Gastroesophageal sphincter (tissue), 4 donors: ENCODE measurements around the gene SLC25A20. TPM values are rescaled to one million over a fixed set of nuclear protein-coding genes. Genes with fewer than 3 reads are reported as not detected.

Experiments used
- ATAC-seq: fragments of 150-250 bp; one replicate; pipeline ENCODE4 v1.9.1; 2016; ENCODE audit warnings: mild to moderate bottlenecking, moderate library complexity
- H3K27ac ChIP-seq, 4 donors: fragments of 200-600 bp; sonication (generic) in 3 of 4; 1 replicate in 3 of 4; 2 replicates in 1 of 4; pipeline ENCODE4 v1.5.1; 2016 to 2019
- H3K27me3 ChIP-seq: fragments of 200-600 bp; sonication (generic); one replicate; pipeline ENCODE4 v1.5.1; 2019
- H3K36me3 ChIP-seq, 2 donors: fragments of 200-600 bp; sonication (generic); one replicate each; pipeline ENCODE4 v1.5.1; 2019; ENCODE audit warnings: control low read depth in 1 of 2
- H3K4me1 ChIP-seq, 3 donors: fragments of 200-600 bp; sonication (generic); 1 replicate in 2 of 3; 2 replicates in 1 of 3; pipeline ENCODE4 v1.5.1; 2016 to 2019; ENCODE audit warnings: control low read depth in 2 of 3
- H3K4me3 ChIP-seq, 2 donors: fragments of 200-600 bp; sonication (generic); one replicate each; pipeline ENCODE4 v1.5.1; 2019; ENCODE audit warnings: mild to moderate bottlenecking in 1 of 2, moderate library complexity in 1 of 2
- H3K9me3 ChIP-seq, 3 donors: fragments of 200-600 bp; sonication (generic); one replicate each; pipeline ENCODE4 v1.5.1; 2017 to 2019; ENCODE audit warnings: control low read depth in 2 of 3
- EP300 ChIP-seq: sonication (generic); formaldehyde crosslinking; IDR thresholded peaks from one replicate; pipeline ENCODE4 v1.6.1; 2017; ENCODE audit warnings: antibody characterized with exemption, mild to moderate bottlenecking
- POLR2A ChIP-seq, 2 donors: fragments of 450-650 bp; IDR thresholded peaks; one replicate each; pipeline ENCODE4 v1.6.1; 2017; ENCODE audit warnings: antibody characterized with exemption in 2 of 2, mild to moderate bottlenecking in 2 of 2, moderate library complexity in 1 of 2
- POLR2AphosphoS5 ChIP-seq: sonication (generic); formaldehyde crosslinking; IDR thresholded peaks from one replicate; pipeline ENCODE4 v1.6.1; 2017; ENCODE audit warnings: antibody characterized with exemption
- WGBS, 2 donors: methylation state at CpG; one replicate each; pipeline ENCODE4 v1.1.5; 2018; ENCODE audit warnings: low coverage in 1 of 2; 5-methylcytosine and 5-hydroxymethylcytosine counted together
- total RNA-seq, 4 donors: library from RNA; depleted of rRNA; stranded (reverse); fragments of >200 nt; gene quantifications; one replicate each; pipeline ENCODE4 v1.1.0, GENCODE V29; 2016
- TF ChIP-seq, protein P1 (sequence below), 4 experiments: fragments of 200-600 bp in 2 of 4; fragments of 450-650 bp in 2 of 4; sonication (generic) in 1 of 4; IDR thresholded peaks; one replicate each; pipeline ENCODE4 v1.5.1; 2017 to 2019; ENCODE audit warnings: antibody characterized with exemption in 4 of 4, mild to moderate bottlenecking in 2 of 4, moderate library complexity in 2 of 4

SLC25A20 gene
- total RNA-seq, 4 donors from 2014 or later = 19.0 to 47.0 (median 23.9) TPM

DNA sequence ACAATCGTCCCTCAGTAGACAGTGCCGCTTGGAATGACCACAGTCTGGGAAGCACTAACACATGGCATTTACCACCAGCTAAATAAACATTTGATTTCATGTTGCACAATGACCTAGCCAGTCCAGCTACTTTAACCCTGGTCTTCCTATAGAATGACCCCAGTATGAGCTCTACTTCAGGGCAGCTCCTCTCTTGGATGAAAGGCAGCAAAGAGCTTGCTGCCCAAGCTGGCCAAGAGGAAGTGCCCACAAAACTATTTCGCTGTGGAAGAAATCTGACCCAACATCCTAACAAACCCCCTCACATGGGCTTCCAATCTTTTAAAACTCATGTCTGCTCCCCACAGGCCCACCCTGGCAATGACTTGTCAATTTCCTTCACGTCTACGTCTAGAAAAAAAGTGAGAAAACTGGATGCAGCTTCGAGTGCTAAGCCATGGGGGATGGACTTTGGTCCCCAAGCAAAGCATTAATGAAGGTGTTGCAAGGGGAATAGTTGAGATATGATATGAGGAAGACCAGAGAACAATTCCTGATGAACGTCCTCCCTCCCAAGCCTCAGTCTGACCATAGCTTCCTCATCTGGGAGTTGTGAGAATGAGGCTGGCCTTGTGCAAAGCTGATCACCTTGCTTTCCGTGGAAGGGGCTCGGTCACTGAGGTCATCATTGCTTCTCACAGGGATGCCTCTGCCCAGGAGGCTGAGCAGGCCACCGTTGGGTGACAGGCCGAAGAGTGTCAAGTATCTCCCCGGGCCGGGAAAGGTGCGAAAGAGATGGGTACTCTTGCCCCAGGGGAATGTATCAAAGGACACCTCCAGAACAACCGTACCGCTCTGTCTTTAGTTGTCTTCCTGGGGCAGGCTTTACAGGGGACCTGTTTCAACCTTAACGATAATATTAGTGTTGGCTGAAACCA, 964 bp downstream of the SLC25A20 start:
- H3K27me3 ChIP-seq = no peaks in the 10 kb centered on the region
- H3K4me3 ChIP-seq = peak overlapping the region; percentile 55 to 79
- peaks cover 0 to 27% (median 9%) of the 10 kb centered on the region in 3 donors for H3K4me1 ChIP-seq
- no peaks in the 10 kb centered on the region for H3K9me3 ChIP-seq
- H3K36me3 ChIP-seq = no peaks in the 10 kb centered on the region
- 42 to 64% methylated on average over 6 to 16 of the region's 17 CpGs for WGBS, 2 donors
- no peak for ATAC-seq
- H3K27ac ChIP-seq = peak overlapping the region in 3 of 4 donors; percentile 83 to 89 (median 85)
- TF ChIP-seq, protein P1, sequence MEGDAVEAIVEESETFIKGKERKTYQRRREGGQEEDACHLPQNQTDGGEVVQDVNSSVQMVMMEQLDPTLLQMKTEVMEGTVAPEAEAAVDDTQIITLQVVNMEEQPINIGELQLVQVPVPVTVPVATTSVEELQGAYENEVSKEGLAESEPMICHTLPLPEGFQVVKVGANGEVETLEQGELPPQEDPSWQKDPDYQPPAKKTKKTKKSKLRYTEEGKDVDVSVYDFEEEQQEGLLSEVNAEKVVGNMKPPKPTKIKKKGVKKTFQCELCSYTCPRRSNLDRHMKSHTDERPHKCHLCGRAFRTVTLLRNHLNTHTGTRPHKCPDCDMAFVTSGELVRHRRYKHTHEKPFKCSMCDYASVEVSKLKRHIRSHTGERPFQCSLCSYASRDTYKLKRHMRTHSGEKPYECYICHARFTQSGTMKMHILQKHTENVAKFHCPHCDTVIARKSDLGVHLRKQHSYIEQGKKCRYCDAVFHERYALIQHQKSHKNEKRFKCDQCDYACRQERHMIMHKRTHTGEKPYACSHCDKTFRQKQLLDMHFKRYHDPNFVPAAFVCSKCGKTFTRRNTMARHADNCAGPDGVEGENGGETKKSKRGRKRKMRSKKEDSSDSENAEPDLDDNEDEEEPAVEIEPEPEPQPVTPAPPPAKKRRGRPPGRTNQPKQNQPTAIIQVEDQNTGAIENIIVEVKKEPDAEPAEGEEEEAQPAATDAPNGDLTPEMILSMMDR (IDR thresholded peaks at IDR 0.05) = no peak
- TF ChIP-seq POLR2A (IDR thresholded peaks at IDR 0.05) = no peak
- TF ChIP-seq POLR2AphosphoS5 = no peak
- TF ChIP-seq EP300 = no peak

GRCh38 chr3:48896936-48897335, 1.7 kb downstream of the SLC25A20 start:
- no peak overlapping the region for H3K4me3 ChIP-seq
- ATAC-seq = no peak

DNA sequence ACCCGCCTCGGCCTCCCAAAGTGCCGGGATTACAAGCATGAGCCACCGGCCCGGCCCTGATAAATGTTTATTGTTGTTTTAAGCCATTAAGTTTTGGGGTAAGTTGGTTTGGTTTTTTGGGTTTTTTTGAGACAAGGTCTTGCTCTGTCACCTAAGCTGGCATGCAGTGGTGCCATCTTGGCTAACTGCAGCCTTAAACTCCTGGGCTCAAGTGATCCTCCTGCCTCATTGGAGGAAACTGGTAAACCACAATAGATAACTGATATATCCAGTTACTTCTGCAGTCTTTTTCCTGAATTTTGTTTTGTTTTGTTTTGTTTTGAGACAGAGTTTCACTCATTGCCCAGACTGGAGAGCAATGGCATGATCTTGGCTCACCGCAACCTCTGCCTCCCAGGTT, 4.2 kb downstream of the SLC25A20 start:
- Histone ChIP-seq H3K9me3 (no peaks in the 10 kb centered on the region), H3K4me3 (no peak overlapping the region), H3K27ac (no peak overlapping the region), H3K36me3 (peaks cover 0 to 26% of the 10 kb centered on the region in 2 donors), H3K4me1 (peaks cover 0 to 27% (median 9%) of the 10 kb centered on the region in 3 donors), H3K27me3 (no peaks in the 10 kb centered on the region)
- no peak for ATAC-seq
- TF ChIP-seq POLR2A (IDR thresholded peaks at IDR 0.05) (no peak), POLR2AphosphoS5 (no peak), EP300 (no peak)
- TF ChIP-seq, protein P1 (IDR thresholded peaks at IDR 0.05) = no peak
- WGBS, 2 donors = 100% methylated on average over 1 to 6 of the region's 6 CpGs

More at GRCh38 chr3:48896936-48897335, 1.7 kb downstream of the SLC25A20 start:
- TF ChIP-seq, protein P1 (IDR thresholded peaks at IDR 0.05) = no peak
- TF ChIP-seq POLR2AphosphoS5 = no peak
- TF ChIP-seq EP300 = no peak
- TF ChIP-seq POLR2A (IDR thresholded peaks at IDR 0.05) = no peak
- Histone ChIP-seq H3K27me3 (no peaks in the 10 kb centered on the region), H3K36me3 (peaks cover 0 to 2% of the 10 kb centered on the region in 2 donors), H3K4me1 (peaks cover 0 to 27% (median 9%) of the 10 kb centered on the region in 3 donors), H3K27ac (no peak overlapping the region), H3K9me3 (no peaks in the 10 kb centered on the region)
- WGBS, 2 donors = 71 to 75% methylated on average over 2 of the region's 2 CpGs

GRCh38 chr3:48891606-48892005, 7.1 kb downstream of the SLC25A20 start:
- Histone ChIP-seq H3K27ac (no peak overlapping the region), H3K4me3 (no peak overlapping the region), H3K36me3 (peaks cover 0 to 52% of the 10 kb centered on the region in 2 donors), H3K27me3 (no peaks in the 10 kb centered on the region), H3K4me1 (peaks cover 0 to 4% (median 0%) of the 10 kb centered on the region in 3 donors), H3K9me3 (no peaks in the 10 kb centered on the region)
- 91 to 96% methylated on average over 4 to 6 of the region's 8 CpGs for WGBS, 2 donors
- TF ChIP-seq POLR2AphosphoS5 (no peak), POLR2A (IDR thresholded peaks at IDR 0.05) (no peak), EP300 (no peak)
- TF ChIP-seq, protein P1 (IDR thresholded peaks at IDR 0.05) = no peak
- no peak for ATAC-seq

GRCh38 chr3:48885753-48886152, 12.9 kb downstream of the SLC25A20 start:
- no peak overlapping the region for H3K27ac ChIP-seq
- H3K36me3 ChIP-seq = peaks cover 0 to 92% of the 10 kb centered on the region in 2 donors
- no peak for ATAC-seq
- no peaks in the 10 kb centered on the region for H3K27me3 ChIP-seq
- no peaks in the 10 kb centered on the region for H3K4me1 ChIP-seq
- TF ChIP-seq POLR2A (IDR thresholded peaks at IDR 0.05) (no peak), POLR2AphosphoS5 (no peak), EP300 (no peak)
- TF ChIP-seq, protein P1 (IDR thresholded peaks at IDR 0.05) = no peak
- no peaks in the 10 kb centered on the region for H3K9me3 ChIP-seq
- no peak overlapping the region for H3K4me3 ChIP-seq
